Psoas muscle (tissue), 8 donors: ENCODE measurements around the gene MTMR1. TPM values are rescaled to one million over a fixed set of nuclear protein-coding genes. Genes with fewer than 3 reads are reported as not detected.

Experiments used
- ATAC-seq, 4 donors: fragments of 200-7000 bp; cut with Tn5 transposase; one replicate each; pipeline ENCODE4 v1.9.1; 2020; ENCODE audit warnings: moderate library complexity in 3 of 4, mild to moderate bottlenecking in 2 of 4
- DNase-seq, 2 donors: peaks; one replicate each; pipeline ENCODE4 v3.0.0-alpha.2; 2020
- H3K27ac ChIP-seq: fragments of 200-600 bp; one replicate; pipeline ENCODE4 v1.8.0; 2022
- H3K27me3 ChIP-seq, 3 donors: fragments of 200-600 bp in 1 of 3; one replicate each; pipeline versions ENCODE4 v1.6.1 to v1.8.0; 2013 to 2022; ENCODE audit warnings: low read length in 2 of 3, mild to moderate bottlenecking in 2 of 3, moderate library complexity in 1 of 3; ENCODE audit not compliant: insufficient read depth in 3 of 3
- H3K36me3 ChIP-seq, 2 donors: fragments of 200-600 bp in 1 of 2; one replicate each; pipeline versions ENCODE4 v1.6.1 to v1.8.0; 2013 to 2022; ENCODE audit warnings: low read depth in 1 of 2, mild to moderate bottlenecking in 1 of 2, moderate library complexity in 1 of 2; ENCODE audit not compliant: insufficient read depth in 1 of 2
- H3K4me1 ChIP-seq: fragments of 200-600 bp; one replicate; pipeline ENCODE4 v1.8.0; 2022
- H3K4me3 ChIP-seq: fragments of 200-600 bp; one replicate; pipeline ENCODE4 v1.8.0; 2022; ENCODE audit warnings: mild to moderate bottlenecking
- H3K9me3 ChIP-seq: fragments of 200-600 bp; one replicate; pipeline ENCODE4 v1.8.0; 2022
- CTCF ChIP-seq: fragments of 200-600 bp; IDR thresholded peaks from one replicate; pipeline ENCODE4 v1.8.0; 2022; ENCODE audit warnings: antibody characterized with exemption
- WGBS, 3 donors: extraction: QIAGEN DNeasy Blood & Tissue Kit; methylation state at CpG; one replicate each; pipeline versions ENCODE4 v1.1.6 to v1.1.7; 2013; 5-methylcytosine and 5-hydroxymethylcytosine counted together
- intact Hi-C, 2 donors: fragments of 100-400 bp; cut with DNase I; formaldehyde crosslinking; loops; one replicate each; pipeline versions ENCODE4 v1.11.0 to v1.14.2; 2022
- long read RNA-seq, 2 donors: library from polyadenylated mRNA; unstranded; transcript quantifications; one replicate each; pipeline ENCODE4 v2.0.0, GENCODE V29; 2021
- polyA plus RNA-seq, 3 donors: library from polyadenylated mRNA; stranded (reverse); fragments of 200-250 nt; gene quantifications; one replicate each; pipeline ENCODE4 v1.2.3, GENCODE V29; 2013
- total RNA-seq, 4 donors: library from RNA; stranded (reverse); fragmentation: NEBNext Ultra II Directional in 2 of 4; extraction: Animal tissue kit (Norgen Biotek cat#: 25700) in 2 of 4; gene quantifications; one replicate each; pipeline versions ENCODE4 v1.2.1 to v1.2.4, GENCODE V29; 2021 to 2023
- donor health status: healthy with polysubstance abuse.
- donor health status: DM: no; HTN: no; CAD: no; lungs with moderate emphysema.
- donor health status: Bipolar disorder and iron deficiency.
- donor health status: healthy.
- donor health status: DM: yes; HTN: yes; CAD: no.
- donor health status: DM: no; HTN: no; CAD: no.
- donor health status: DM: no; HTN: no; CAD: no.
- donor health status: DM: yes; HTN: yes; CAD: no.

Gene MTMR1
- total RNA-seq (10 to 100 TPM; 27.9 to 48.6 (median 30.1) TPM), polyA plus RNA-seq (10 to 100 TPM in 2 of 3 donors, 1 to 10 TPM in 1; 8.9 to 21.3 (median 10.5) TPM)
- long read RNA-seq, donor 1, partial matches to known transcripts, result 0 of 11 reads
- long read RNA-seq, donor 1, other reads (novel, unspliced or antisense), result 11 of 11 reads
- long read RNA-seq, donor 2, partial matches to known transcripts, result 1 of 28 reads
- long read RNA-seq, donor 2, other reads (novel, unspliced or antisense), result 27 of 28 reads

- H3K4me1 ChIP-seq, result no peaks in the 10 kb centered on the region
- peak within 1 kb of the TSS; percentile 69 for H3K4me3 ChIP-seq
- TF ChIP-seq CTCF, result no peak
- H3K27ac ChIP-seq, result peak within 1 kb of the TSS; percentile 83
- H3K9me3 ChIP-seq, result peaks cover 4% of the 10 kb centered on the region
- H3K36me3 ChIP-seq, result no peaks in the 10 kb centered on the region
- no peaks in the 10 kb centered on the region for H3K27me3 ChIP-seq
- intact Hi-C loops, result loop anchor here in 1 of 2 donors (5.0 kb wide), 1 partner anchor 51 kb away; no protein-coding TSS in a partner anchor
- 1 to 24% (median 1%) methylated on average over 31 to 83 of the region's 92 CpGs for WGBS, 3 donors
- DNase-seq (peak; percentile 33 to 60), ATAC-seq (peak; percentile 53 to 82 (median 72))
These were observed at the start of gene MTMR1 for GRCh38 chrX:150692831-150693724. TSS of gene MTMR1 (plus strand) at chrX:150693396. CDS start at chrX:150693531, 135 bp downstream.

GRCh38 chrX:150643958-150644357, 49.2 kb upstream of the MTMR1 start:
- no peaks in the 10 kb centered on the region for H3K4me1 ChIP-seq
- intact Hi-C loops, result loop anchor here in 1 of 2 donors (5.0 kb wide), 1 partner anchor 48 kb away; the partner anchor contains the start of gene MTMR1
- no peak overlapping the region for H3K27ac ChIP-seq
- no peaks in the 10 kb centered on the region for H3K9me3 ChIP-seq
- WGBS, 3 donors, result 81 to 94% (median 85%) methylated on average over 2 of the region's 2 CpGs
- peaks cover 0 to 39% of the 10 kb centered on the region in 2 donors for H3K36me3 ChIP-seq
- no peak for TF ChIP-seq CTCF
- no peak overlapping the region for H3K4me3 ChIP-seq
- ATAC-seq (no peak), DNase-seq (no peak)
- H3K27me3 ChIP-seq, result no peaks in the 10 kb centered on the region

- 69 to 95% (median 91%) methylated on average over 4 of the region's 4 CpGs for WGBS, 3 donors
- Histone ChIP-seq H3K27ac (no peak overlapping the region), H3K27me3 (no peaks in the 10 kb centered on the region), H3K4me1 (no peaks in the 10 kb centered on the region), H3K36me3 (peaks cover 0 to 36% of the 10 kb centered on the region in 2 donors), H3K4me3 (no peak overlapping the region), H3K9me3 (no peaks in the 10 kb centered on the region)
- ATAC-seq, result no peak
- no peak for TF ChIP-seq CTCF
- no peak for DNase-seq
- intact Hi-C loops, result loop anchor here in 1 of 2 donors (5.0 kb wide), 1 partner anchor 48 kb away; the partner anchor contains the start of gene MTMR1
These were observed 48.8 kb upstream of the MTMR1 start for GRCh38 chrX:150644422-150644821.

GRCh38 chrX:150647331-150647730, 45.9 kb upstream of the MTMR1 start:
- H3K9me3 ChIP-seq, result no peaks in the 10 kb centered on the region
- peaks cover 2 to 22% of the 10 kb centered on the region in 2 donors for H3K36me3 ChIP-seq
- TF ChIP-seq CTCF, result no peak
- H3K27ac ChIP-seq, result no peak overlapping the region
- no peaks in the 10 kb centered on the region for H3K27me3 ChIP-seq
- no peak for DNase-seq
- no peak for ATAC-seq
- intact Hi-C loops, result no loop called here
- 56 to 78% (median 76%) methylated on average over 5 of the region's 5 CpGs for WGBS, 3 donors
- H3K4me1 ChIP-seq, result no peaks in the 10 kb centered on the region
- H3K4me3 ChIP-seq, result no peak overlapping the region
